ENCODE results near the gene ENPP6.
A peak's percentile ranks its signal among the peaks of the same experiment; 100 is the strongest.

Gene ENPP6

GRCh38 chr4:184217634-184218033 lies at the start of gene ENPP6:
Gene ENPP6 (minus strand): TSS chr4:184217873. CDS start chr4:184217819, 54 bp downstream.
- DNase-seq (ENCODE audit: low read depth in 2 of 2) = no peak

GRCh38 chr4:184267206-184267608 lies 49.5 kb upstream of the ENPP6 start:
- DNase-seq (ENCODE audit: low read depth in 2 of 2) = no peak

GRCh38 chr4:184265546-184266351 lies 48.1 kb upstream of the ENPP6 start:
- DNase-seq (ENCODE audit: low read depth in 2 of 2) = no peak

DNA sequence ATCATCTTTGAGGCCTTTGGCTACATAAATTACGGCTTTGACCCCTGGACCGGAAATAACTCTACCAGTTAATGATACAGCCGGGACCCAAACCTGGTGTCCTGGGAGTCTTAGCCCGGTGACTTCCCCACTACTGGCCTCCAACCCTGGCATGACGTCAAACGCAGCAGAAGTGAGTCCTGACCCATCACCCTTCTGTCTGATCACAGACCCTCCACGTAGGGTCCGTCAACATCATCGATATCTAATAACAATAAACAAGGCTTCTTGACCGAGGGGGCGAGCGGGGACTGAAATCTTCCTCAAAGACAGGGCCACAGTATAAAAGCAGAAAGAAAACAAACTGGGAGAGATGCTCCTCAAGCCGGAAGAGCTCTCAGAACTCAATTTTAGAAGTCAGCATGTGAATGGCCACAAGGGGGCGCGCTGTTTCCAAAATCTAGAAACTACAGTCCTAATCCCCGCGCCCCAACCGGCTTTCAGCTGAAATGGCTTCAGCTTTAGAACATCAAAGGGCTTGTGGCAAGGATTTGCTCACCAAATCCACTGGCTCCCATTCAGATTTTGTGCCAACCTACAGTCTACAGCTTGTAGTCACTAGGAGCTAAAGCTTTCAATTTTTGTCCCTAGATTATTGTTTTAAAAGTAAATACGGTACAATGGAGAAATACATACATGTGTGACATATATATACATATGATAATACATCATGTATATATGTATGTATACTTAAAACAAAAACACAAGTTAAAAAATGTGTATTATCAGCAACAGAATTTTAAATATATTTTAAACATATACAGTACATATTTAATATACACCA lies 46.4 kb upstream of the ENPP6 start:
- peak; percentile 88 to 91 for DNase-seq (ENCODE audit: low read depth in 2 of 2)

DNA sequence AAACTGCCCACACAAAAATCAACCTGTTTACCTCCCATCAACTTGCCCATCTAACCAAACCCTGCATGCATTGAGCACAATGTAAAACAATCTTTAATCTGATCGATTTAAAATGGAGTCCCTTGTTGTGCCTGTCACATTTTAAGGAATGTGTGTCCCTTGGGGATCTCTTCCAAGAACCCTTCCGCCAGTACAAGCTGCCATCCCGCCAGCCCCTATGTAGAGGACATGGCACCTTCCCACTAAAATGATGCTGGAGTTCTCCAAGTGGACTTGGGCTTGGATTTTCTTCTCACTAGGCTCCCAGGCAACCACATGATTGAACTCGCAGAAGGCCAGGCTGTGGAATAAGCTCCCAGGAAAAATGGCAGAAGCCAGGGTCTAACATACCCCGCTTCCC lies 45.8 kb upstream of the ENPP6 start:
- DNase-seq (ENCODE audit: low read depth in 2 of 2) = no peak

- no peak for DNase-seq (ENCODE audit: low read depth in 2 of 2)
Observed at GRCh38 chr4:184262901-184263300, 45.2 kb upstream of the ENPP6 start.

GRCh38 chr4:184261246-184261645 lies 43.6 kb upstream of the ENPP6 start:
- DNase-seq (ENCODE audit: low read depth in 2 of 2) = no peak

DNA sequence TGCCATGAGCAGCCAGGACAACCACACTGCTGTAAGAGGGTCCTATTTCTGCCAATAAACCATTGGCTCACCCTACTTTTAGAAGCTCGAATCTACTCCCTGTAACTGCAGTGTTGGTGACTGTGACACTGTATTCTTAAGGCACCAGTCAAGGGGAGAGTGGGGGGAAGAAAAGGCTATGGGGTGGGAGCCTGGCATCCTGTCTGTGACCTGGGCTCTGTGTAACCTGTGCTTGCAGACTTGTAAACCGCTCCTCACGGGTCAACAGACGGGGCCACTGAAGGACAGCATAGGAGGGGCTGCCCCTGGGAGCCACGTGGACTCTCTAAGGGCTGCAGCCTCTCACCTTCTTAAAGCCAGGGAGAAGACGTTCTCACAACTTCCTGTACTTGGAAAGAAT lies 42.2 kb upstream of the ENPP6 start:
- DNase-seq (ENCODE audit: low read depth in 2 of 2) = no peak

DNA sequence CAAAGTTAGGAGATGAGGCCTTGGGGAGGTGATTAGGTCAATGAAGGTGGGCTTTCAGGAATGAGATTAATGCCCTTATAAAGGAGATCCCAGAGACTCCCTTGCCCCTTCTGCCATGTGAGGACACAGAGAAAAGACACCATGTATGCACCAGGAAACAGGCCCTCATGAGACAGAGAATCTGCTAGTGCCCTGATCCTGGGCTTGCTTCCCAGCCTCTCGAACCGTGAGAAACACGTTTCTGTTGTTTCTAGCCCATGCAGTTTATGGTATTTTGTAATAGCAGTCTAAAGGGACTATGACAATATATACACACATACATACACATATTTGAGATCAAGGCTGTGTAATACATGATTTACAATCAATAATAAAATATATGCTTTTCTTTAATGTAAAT lies 41.4 kb upstream of the ENPP6 start:
- no peak for DNase-seq (ENCODE audit: low read depth in 2 of 2)

GRCh38 chr4:184255871-184256642 lies 38.4 kb upstream of the ENPP6 start:
- no peak for DNase-seq (ENCODE audit: low read depth in 2 of 2)

DNA sequence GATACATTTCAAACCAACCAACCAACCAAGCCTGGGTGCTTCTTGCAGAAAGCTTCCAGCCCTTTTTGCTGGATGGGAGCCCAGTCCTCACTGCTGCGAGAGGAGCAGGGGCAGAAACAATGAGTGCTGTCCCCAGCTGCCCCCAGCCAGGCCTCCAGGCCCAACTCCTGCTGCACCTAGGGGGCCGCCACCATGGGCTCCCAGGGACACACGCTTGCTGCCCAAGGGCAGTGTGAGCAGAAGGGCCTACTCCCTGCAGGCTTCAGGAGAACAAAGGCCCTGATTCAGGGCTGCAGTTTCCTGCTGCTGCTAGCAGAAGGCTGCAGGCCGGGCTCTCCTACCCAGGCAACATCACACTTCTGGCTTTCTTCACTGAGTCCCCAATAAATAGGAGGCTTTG lies 37.7 kb upstream of the ENPP6 start:
- DNase-seq (ENCODE audit: low read depth in 2 of 2) = no peak

GRCh38 chr4:184253072-184253420 lies 35.4 kb upstream of the ENPP6 start:
- DNase-seq (ENCODE audit: low read depth in 2 of 2) = no peak

- no peak for DNase-seq (ENCODE audit: low read depth in 2 of 2)
Observed at GRCh38 chr4:184252136-184253071, 34.7 kb upstream of the ENPP6 start.

- no peak for DNase-seq (ENCODE audit: low read depth in 2 of 2)
Observed at GRCh38 chr4:184251670-184251980, 34.0 kb upstream of the ENPP6 start.

GRCh38 chr4:184250795-184251669 lies 33.4 kb upstream of the ENPP6 start:
- DNase-seq (ENCODE audit: low read depth in 2 of 2) = no peak

GRCh38 chr4:184248216-184248615 lies 30.5 kb upstream of the ENPP6 start:
- DNase-seq (ENCODE audit: low read depth in 2 of 2) = no peak

GRCh38 chr4:184247421-184247820 lies 29.7 kb upstream of the ENPP6 start:
- no peak for DNase-seq (ENCODE audit: low read depth in 2 of 2)

GRCh38 chr4:184246426-184246825 lies 28.8 kb upstream of the ENPP6 start:
- no peak for DNase-seq (ENCODE audit: low read depth in 2 of 2)

- no peak for DNase-seq (ENCODE audit: low read depth in 2 of 2)
Observed at GRCh38 chr4:184238072-184238745, 20.5 kb upstream of the ENPP6 start.

DNA sequence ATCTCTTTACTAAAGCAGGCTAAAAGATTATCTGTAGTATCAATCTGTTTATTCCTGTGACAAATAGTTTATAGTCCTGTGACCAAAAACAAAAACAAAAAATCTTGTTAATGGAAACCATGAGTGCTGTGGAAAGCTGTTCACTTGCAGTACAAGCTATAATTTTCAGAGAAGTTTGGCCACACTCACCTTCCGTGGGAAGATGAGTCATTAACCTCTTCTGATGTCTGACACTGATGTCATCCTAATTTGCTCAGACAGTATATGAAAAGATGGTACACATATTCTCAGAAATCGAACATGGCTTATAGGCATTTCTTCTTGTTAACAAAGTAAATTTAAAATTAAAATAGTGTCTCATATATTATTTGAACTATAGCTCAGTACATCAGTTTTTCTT lies 19.9 kb upstream of the ENPP6 start:
- DNase-seq (ENCODE audit: low read depth in 2 of 2) = no peak
